GM21737 (cell line): Measurements from ENCODE around the gene PAEP.

ENCODE experiments used
- ATAC-seq: cut with Tn5 transposase; IDR thresholded peaks from one replicate; pipeline ENCODE4 v1.9.1; 2021; ENCODE audit warnings: mild to moderate bottlenecking, moderate library complexity; ENCODE audit not compliant: unreplicated experiment

PAEP gene

DNA sequence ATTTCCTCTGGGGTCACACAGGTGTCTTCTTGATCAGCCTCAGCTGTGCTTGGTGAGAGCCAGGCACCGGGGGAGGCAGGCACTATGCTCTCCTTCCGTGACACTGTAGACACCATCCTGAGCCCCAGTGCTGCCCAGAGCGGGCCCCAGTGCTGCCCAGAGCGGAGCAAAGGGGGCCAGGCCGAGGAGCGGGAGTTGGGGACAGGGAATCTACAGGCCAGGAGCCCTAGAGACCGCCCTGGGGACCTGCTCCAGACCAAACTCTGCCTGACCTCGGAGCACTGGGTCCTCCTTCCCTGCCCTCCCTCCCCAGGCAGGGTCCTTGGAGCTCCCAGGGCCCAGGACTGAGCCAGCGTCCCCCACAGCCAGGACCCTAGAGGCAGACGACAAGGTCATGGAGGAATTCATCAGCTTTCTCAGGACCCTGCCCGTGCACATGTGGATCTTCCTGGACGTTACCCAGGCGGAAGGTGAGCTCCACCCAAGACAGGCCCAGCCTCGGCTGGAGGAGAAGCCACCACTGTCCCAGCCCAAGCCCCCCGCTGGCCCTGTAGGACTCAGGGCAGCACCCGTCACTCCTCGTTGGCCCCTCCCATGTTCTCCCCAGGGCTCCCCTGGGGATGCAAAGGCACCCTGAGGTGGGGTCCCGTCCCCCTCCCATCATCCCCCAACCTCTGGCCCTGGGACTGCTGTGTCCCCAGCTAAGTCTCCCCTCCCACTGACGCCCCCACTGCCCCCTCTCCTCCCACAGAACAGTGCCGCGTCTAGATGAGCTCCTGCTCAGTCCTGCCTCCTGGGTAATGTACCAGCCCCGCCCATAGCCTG, 30.2 kb downstream of the PAEP start:
- no peak for ATAC-seq

DNA sequence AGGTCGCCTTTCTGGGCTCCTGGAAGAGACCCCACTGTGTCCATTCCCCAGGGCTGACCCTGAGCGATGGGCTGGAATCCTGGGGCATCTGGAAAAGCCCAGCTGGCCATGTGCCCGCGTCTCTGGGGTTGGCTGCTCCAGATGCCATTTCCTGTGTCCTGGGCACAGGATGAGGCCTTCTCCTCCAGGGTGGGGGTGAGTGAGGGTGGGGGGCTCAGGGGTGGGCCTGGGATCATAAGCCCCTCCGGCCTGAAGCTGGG, 30.7 kb downstream of the PAEP start:
- no peak for ATAC-seq

DNA sequence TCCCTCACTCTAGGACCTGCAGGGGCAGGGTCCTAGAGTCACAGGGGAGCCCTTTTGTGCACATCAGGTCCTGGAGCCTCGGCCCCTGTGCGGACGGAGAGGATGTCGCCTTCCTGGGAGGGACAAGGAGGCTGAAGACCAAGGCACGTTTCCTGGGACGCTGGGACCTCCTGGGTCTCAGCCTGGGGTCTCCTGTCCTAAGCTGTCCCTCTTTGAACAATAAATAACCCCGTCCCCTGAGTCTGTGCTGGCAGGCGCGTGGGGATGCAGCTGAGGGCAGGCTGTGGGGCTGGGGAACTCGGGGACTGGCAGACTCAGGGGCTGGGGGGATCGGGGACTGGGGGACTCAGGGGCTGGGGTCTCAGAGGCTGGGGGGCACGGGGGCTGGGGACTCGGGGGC, 31.1 kb downstream of the PAEP start:
- ATAC-seq = no peak

DNA sequence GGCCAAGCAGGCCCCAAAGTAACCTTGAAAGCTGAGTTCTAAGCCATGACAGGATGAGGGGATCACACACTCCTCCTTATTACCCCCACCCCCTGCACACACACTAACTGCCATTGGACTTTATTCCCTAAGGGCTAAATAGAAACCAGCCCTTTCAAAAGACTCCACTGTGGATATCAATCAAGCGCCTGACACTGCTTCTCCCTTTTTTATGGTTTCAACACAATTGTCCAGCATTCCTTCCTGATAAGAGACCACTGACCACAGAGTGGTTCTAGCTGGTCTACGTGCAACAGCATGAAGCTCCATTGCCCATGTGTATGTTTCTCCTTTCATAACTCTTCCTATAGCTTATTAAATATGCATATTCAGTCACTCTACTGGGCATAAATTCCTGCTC, 34.7 kb downstream of the PAEP start:
- no peak for ATAC-seq

DNA sequence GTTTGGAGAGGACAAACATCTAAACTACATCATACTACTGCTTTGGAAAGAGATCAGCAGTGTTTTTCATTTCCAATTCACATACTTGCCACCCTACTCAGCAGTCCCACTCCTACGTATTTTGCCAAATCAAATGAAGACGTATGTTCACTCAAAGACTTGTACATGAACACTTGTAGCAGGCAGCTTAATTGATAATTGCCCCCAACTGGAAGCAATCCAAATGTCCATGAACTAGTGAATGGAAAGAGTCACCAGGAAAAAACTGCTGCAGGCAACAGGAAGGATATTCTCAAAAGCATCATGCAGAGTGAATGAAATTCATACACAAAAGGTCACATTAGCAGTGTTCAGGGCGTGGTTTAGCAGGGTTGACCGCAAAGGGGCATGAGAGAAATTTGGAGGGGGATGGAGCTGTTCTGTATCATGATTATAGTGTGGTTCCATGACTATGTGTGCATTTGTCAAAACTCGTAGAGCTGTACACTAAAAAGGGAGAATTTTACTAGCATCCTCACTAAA, 38.8 kb downstream of the PAEP start:
- ATAC-seq = no peak

DNA sequence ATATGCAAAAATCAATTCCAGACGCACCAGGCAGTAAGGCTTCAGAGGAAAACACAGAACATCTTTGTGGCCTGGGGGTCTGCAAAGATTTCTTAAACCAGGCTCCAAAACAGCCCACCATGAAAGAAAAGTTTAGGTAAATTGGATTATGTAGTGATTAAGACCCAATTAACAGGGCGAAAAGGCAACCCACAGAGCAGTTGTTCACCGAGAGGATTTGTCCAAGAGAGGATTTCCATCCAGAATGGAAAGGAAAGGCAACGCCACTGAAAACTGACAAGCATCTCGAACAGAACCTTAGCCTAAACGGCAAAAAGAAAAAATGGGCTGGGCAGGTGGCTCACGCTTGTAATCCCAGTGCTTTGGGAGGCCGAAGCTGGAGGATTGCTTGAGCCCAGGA, 40.4 kb downstream of the PAEP start:
- ATAC-seq = no peak

DNA sequence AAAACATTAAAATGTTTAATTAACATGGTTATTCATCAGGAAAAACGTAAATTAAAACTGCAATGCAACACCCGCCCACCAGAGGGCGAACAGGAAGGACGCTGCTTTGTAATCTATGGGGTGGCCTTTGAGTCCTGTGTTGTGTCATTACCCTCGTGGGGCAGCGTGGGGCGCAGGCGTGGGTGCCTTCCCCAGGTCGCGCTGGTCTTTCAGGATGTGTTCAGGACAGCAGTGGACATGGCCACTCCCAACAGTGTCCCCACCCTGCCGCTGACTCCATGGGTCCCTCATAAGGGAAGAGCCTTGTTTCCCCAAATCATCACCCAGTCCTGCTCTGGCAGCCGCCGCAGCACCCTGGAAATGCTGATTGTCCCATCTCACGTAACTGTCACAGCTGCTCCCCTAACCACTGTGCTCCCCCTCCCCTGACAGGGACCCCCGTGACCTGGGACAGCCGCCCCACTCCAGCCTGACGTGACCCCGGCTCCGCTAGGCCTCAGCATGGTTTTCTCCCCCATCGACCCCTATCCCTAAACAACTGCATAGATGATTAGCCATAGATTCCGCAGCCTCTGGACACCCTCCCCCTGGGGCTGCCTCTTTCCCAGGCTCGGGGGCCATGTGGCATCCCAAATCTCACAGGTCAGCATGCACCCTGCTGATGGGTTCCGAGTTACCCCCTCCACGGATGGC, 41.4 kb downstream of the PAEP start:
- no peak for ATAC-seq

DNA sequence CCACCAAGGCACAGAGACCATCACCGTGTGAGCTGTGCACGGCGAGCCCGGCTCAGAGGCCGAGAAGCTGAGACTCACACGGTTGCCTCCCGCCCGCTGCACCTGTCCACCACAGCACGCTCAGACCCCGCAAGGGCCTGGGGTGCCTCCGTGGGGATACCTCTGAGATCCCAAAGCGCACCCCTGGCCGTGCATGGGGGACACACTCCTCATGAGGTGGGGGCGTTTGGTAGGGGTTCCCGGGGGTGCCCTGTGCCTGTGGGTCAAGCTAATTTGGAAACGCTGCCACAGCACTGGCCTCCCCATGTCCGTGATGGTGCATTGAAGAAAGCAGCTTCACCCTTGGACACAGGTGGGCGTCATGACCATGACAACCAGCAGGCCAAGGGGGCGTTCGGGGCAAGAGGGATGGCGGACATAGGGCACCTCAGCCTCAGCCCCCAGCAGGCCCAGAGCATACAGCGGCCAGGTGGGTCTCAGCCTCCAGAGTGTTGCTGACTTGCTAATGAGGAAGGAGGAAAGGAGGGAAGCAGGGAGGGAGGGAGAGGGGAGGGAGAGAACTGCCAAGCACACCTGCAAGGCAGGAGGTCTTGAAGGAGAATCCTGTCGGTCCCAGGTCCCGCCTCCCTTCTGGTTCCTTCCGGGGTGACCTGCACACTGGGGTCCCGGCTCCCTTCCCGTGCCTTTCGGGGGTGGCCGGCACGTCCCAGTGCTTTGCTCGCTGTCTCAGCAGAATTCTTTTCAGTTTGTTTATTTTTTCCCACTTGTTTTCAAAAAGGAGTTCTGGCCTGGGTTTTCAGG, 43.1 kb downstream of the PAEP start:
- no peak for ATAC-seq

DNA sequence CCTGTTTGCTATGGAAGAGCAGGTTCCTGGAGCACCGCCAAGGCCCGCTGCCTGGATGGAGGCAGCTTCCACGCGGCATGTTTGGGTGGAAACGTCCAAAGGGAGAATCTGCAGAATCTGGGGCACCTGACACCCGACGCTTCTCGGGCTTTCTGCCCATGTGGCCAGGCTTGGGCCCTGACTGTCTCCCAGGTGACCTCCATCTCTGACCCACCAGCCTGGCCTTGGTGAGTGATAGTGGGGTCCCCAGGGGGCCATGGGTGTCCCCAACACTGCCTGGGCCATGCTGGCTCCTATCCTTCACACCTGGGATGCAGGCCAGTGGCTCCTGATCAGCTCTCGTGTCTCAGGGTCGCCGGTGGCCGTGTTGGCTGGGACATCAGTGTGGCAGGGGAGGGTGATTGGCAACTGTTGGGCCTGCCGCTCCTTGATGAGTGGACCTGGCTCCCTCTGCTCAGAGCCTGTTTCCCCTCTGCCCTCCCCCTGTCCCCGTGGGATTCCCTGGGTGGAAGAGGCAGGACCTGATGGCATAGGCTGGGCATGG, 43.8 kb downstream of the PAEP start:
- ATAC-seq = no peak

DNA sequence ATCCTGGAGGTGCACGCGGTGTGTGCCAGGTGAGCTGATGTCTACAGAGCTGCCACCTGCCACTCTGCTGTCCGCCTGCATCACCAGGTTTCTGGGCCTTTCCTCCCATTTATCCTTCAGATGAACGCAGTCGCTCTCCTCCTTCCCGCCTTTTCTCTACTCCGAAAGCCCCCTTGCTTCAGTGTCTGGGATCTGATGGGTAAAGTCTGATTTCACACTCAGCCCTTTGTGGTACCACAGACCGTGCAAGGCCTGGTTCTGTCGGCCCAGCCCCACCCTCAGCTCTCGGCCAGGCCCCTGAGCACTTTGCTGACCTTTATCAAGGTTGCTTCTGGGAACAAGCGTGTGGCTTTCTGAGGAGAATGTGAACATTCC, 45.3 kb downstream of the PAEP start:
- no peak for ATAC-seq

DNA sequence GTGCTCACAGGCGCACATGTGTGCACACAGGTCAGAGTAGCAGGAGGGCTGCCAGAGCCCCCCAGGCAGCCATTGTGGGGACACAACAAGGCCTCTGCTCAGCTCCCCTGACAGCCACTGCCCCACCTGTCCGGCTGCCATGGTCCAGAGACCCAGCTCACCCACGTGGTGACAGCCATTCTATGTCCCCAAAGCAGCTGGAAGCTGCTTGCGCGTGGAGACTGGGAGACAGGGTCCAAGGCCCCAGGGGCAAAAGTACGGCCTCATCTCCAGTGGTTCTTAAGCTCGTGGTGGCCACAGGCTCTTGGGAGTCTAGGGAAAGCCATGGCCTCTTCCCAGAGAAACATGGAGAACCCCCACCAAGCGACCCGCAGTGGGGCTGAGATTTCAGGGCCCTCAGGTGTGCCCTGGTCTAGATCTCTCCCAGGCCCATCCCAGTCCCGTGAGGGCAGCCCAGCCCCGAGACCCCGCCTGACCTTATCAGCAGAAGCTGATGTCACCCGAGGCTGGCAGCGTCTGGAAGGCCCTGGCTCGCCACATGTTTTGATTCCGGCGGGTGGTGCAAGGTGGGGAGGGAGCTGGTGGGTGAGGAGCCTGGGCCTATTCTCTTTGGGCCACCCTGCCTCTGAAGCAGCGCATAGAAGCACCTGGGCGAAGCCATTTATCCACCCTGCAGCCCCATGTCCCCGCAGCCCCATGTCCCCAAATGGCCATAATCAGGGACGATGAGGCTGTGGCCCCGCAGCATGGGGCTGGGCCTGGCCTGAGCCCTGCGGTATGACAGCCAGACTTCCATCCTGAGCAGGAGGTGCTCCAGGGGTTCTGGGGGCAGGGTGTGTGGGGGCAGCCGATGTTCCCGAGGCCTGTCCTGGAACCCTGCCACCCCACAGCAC, 46.1 kb downstream of the PAEP start:
- no peak for ATAC-seq

DNA sequence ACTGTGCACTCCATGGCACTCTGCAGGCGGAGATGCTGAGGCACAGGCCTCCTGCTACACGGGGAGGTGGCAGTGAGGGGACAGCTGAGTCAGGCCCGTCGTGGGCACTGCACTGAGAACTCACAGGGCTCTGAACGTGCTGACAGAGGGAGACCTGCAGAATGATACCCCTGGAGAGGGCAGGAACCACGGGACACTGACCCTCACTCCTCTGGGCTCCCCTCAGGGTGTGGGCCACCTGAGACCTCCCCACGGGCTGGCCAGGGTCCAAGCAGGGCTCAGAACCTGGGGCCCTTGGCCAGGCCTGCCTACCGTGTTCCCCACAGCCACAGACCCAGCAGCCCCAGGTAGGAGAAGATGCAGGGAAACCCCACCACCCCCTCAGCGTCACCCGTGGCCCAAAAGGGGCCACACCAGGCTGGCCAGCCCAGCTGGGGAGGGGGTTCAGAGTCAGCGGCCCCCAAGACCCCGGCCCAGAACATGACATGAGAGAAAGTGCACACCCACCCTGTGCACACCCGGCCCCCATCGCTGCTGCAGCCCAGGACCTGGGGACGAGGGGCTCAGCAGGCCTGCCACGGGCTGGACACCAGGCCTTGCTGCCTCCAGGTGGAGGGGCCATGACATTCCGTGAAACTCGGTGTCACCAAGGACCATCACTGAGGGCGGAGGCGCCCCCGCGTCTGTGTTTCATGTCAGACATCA, 46.9 kb downstream of the PAEP start:
- no peak for ATAC-seq

DNA sequence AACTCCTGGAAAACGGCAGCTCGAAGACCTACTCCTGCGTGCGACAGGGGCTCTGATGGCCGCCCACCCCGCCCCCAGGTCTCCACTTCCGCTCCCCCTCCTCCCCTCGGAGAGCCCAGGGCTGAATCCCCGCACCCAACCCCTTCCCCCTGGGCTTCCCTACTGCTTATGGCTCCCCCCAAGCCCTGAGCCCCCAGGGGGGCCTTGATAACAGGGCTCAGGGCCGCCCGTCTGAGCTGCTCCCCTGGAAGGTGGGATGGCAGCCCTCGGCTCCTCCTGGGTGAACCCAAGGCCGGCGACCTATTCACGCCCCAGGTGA, 47.4 kb downstream of the PAEP start:
- no peak for ATAC-seq

DNA sequence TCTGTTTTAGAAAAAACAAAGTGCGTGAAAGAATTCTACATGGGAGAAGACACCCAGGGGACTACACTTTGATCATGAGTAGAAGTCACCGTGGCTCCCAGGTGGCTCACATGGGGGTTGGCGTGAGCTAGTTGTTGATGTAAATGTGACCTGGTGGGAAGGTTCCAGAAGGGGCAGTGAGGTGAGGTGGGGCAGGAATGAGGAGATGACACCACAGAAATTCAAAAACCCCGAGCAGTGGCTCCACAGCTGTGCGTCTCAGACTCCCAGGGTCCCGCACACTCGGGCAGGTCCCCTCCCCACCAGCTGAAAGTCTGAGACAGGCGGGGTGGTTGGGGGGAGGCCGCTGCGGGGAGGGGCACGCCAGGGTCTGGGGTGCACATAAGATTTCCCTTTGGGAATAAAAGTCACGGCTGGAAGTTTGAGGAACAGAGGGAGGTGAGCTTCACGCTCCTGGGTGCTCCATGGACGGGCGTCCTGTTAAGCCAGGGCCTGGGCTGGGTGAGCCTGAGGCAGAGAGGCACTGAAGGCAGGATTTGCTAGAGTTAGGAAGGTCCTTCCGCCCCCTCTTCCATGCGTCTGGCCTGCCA, 47.9 kb downstream of the PAEP start:
- no peak for ATAC-seq

DNA sequence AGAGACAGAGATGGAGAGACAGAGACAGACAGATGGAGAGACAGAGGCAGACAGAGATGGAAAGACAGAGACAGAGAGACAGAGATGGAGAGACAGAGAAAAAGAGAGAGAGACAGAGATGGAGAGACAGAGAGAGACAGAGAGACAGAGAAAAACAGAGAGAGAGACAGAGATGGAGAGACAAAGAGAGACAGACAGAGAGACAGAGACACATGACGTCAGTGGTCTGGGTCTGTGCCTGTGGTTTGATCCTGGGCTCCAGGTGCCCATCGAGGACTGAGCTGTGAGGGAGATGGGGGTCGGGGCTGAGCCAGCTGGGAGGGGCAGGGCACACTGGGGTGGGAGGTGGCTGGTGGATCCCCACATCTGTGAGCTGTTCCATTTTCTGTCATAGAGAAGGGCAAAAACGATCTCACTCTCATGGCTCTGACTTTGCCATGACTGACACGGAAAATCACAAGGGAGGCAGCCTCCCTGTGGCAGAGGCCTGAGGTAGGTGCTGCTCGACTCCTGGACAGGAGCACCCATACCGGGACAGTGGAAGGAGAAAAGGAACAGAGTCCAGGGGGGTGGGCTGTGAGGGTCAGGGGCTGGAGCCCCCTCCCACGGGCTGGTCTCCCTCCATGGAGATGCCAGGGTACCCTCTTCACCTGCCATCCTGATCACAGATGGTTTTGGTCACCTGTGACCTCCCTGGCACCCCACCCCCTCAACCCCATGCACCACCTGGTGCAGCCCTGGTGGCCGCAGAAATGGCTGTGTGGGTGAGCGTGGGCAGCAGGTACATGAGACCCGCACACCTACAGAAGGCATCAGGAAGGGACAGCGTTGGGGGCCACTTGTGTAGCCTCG, 49.0 kb downstream of the PAEP start:
- ATAC-seq = no peak

DNA sequence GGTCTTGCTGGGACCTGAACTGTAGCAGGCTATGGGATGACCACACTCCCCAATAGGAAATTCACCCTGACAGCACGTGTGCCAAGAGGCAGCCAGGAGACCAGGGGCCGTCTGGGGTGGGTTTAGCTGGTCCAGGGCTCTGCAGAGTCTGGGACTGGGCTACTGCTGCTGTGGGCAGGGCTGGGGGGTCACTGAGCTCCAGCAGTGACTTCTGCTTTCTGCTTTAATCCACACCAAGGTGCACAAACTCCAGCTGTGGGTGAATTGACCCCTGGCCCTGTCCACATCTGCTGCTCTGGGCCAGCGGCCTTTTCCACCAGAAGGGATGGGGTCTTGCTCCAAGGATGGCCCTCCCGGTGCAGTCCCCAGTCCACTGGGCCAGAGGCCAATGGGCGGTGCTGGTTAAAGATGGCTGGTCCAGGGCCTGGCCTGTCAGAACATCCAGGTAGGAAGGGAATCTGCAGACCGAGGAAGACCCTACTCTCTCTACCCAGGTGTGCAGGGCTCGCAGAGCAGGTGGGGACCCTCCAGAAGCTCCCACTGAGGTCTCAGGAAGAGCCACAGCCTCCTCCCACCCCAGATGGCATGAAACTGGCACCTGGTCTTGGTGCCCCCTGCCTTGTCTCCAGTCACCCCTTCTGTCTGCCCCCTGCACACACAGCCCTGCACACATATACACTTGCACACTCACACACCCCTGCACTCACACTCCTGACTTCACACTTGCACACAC, 49.8 kb downstream of the PAEP start:
- ATAC-seq = no peak

DNA sequence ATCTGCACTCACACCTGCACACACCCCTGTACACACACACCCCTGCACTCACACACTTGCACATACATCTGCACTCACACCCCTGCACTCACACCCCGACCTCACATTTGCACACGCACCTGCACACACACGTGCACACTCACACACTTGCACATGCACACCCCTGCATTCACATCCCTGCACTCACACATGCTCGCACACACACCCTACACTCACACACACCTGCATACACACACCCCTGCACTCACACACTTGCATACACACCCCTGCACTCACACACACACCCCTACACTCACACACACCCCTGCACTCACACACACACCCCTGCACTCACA, 50.3 kb downstream of the PAEP start:
- ATAC-seq = no peak

DNA sequence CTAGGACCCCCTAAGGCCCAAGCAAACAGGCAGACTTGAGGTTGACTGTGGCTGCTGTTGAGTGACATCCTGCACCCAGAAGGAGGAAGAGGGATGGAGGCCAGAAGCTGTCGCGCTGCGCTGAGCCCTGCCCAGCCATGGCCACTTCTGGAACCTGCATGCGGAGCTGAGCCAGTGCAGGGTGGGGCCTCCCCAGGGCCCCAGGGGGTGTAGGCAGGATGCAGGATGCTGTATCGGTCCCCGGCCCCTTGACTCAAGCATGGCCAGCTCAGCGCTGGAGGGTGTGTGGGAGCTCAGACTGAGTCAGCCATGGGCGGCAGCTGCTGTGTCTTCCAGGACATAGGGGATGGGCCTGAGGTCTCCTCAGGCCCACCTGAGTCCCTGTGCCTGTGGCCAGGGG, 50.9 kb downstream of the PAEP start:
- no peak for ATAC-seq
